Natural killer cell (primary cell): Measurements from ENCODE around the gene CHST15. TPM values are rescaled to one million over a fixed set of nuclear protein-coding genes. Genes with fewer than 3 reads are reported as not detected.

ENCODE experiments used
- ATAC-seq, 3 donors: fragments of 150-1000 bp in 2 of 3; fragments of 200-7000 bp in 1 of 3; cut with Tn5 transposase; 1 replicate in 1 of 3; 2 replicates in 2 of 3; pipeline ENCODE4 v1.10.0; 2021; ENCODE audit warnings: mild to moderate bottlenecking in 2 of 3, moderate library complexity in 2 of 3
- DNase-seq, 2 donors: peaks; one replicate each; pipeline versions ENCODE4 v3.0.0 to v3.0.0-alpha.2; 2013 to 2021; ENCODE audit warnings: mixed read lengths in 1 of 2
- H3K27ac ChIP-seq: one replicate; pipeline ENCODE4 v1.5.1; 2013; ENCODE audit warnings: mild to moderate bottlenecking, low read length
- H3K27me3 ChIP-seq: one replicate; pipeline ENCODE4 v1.6.1; 2013; ENCODE audit warnings: low read length; ENCODE audit not compliant: control insufficient read depth, insufficient read depth
- H3K36me3 ChIP-seq: one replicate; pipeline ENCODE4 v1.6.1; 2013; ENCODE audit warnings: low read length; ENCODE audit not compliant: control insufficient read depth, insufficient read depth
- H3K4me1 ChIP-seq: one replicate; pipeline ENCODE4 v1.6.1; 2013; ENCODE audit warnings: low read length; ENCODE audit not compliant: control insufficient read depth, insufficient read depth
- H3K4me3 ChIP-seq: one replicate; pipeline ENCODE4 v1.5.1; 2013; ENCODE audit warnings: low read length
- H3K9me3 ChIP-seq: one replicate; pipeline ENCODE4 v1.6.1; 2013; ENCODE audit warnings: low read length; ENCODE audit not compliant: control insufficient read depth, insufficient read depth
- H3K27ac Mint-ChIP-seq, 2 donors: one replicate each; pipeline ENCODE4 v1.8.0; 2022; ENCODE audit warnings: mild to moderate bottlenecking in 2 of 2, mixed read lengths in 2 of 2, moderate library complexity in 1 of 2
- H3K27me3 Mint-ChIP-seq, 2 donors: one replicate each; pipeline ENCODE4 v1.8.0; 2022; ENCODE audit warnings: low read depth in 2 of 2, mixed read lengths in 2 of 2
- H3K36me3 Mint-ChIP-seq: one replicate; pipeline ENCODE4 v1.8.0; 2022; ENCODE audit warnings: mixed read lengths
- H3K4me1 Mint-ChIP-seq, 2 donors: one replicate each; pipeline ENCODE4 v1.8.0; 2022; ENCODE audit warnings: mixed read lengths in 2 of 2
- H3K4me3 Mint-ChIP-seq: one replicate; pipeline ENCODE4 v1.8.0; 2022; ENCODE audit warnings: mild to moderate bottlenecking, moderate library complexity, mixed read lengths
- H3K9me3 Mint-ChIP-seq, 2 donors: one replicate each; pipeline ENCODE4 v1.8.0; 2022; ENCODE audit warnings: mixed read lengths in 2 of 2
- WGBS: methylation state at CpG from one replicate; pipeline ENCODE4 v1.1.7; 2013; ENCODE audit warnings: missing lambda C conversion rate; ENCODE audit not compliant: insufficient coverage; 5-methylcytosine and 5-hydroxymethylcytosine counted together
- intact Hi-C: fragments of 100-400 bp; cut with micrococcal nuclease; formaldehyde crosslinking; loops from one replicate; pipeline ENCODE4 v1.14.2; 2022
- total RNA-seq, 4 donors: library from RNA; stranded (reverse); fragments of 120-200 nt in 1 of 4; gene quantifications; one replicate each; pipeline versions ENCODE4 v1.2.3 to v1.2.4, GENCODE V29; 2013 to 2022
- TF ChIP-seq, protein P1 (sequence below): fragments of 200-600 bp; IDR thresholded peaks from one replicate; pipeline ENCODE4 v1.8.0; 2022; ENCODE audit warnings: antibody characterized with exemption

CHST15 gene
- total RNA-seq, 3 donors from 2014 or later (not counting 1 experiment from before 2014, with no cell fraction given): 1.9 to 11.9 (median 8.7) TPM

DNA sequence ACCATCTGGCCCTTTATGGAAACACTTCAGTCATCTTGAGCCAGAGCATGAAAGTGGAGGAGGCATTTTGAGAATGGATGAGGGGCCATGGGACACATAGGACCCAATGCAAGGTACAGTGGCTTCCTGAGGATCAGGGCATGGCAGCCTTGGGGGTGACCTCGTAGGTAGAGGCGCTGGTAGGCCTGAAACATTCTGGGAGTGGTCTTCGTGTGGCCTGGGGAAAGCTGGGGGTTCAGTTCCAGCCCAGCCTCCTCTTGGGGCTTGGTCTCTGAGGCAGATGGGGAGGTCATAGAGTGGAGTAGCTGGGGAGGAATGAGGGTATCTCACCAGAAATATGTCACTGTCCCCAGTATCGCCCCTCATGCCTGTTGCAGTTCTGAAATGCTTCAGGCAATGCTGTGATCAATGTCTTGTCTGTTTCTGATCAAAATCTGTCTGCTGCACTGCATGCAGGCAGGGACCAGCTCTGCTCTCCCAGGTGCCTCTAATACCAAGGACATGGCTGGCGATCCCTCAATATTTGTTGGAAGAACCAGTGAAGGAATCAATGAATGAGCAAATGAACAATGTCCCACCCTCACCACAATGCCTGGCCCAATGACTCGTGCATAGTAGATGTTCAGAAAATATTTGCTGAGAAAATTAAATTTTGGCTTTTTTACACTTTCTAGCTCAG is 90.9 kb downstream of the CHST15 start:
- no peaks in the 10 kb centered on the region for H3K36me3 Mint-ChIP-seq
- peak in 1 of 2 donors; percentile 2 for DNase-seq
- no peak overlapping the region for H3K4me3 Mint-ChIP-seq
- Histone ChIP-seq H3K36me3 (no peaks in the 10 kb centered on the region), H3K27me3 (no peaks in the 10 kb centered on the region), H3K4me1 (peaks cover 4% of the 10 kb centered on the region), H3K27ac (no peak overlapping the region), H3K9me3 (no peaks in the 10 kb centered on the region), H3K4me3 (no peak overlapping the region)
- WGBS: 80% methylated on average over 6 of the region's 6 CpGs
- H3K27ac Mint-ChIP-seq: no peak overlapping the region
- TF ChIP-seq, protein P1, sequence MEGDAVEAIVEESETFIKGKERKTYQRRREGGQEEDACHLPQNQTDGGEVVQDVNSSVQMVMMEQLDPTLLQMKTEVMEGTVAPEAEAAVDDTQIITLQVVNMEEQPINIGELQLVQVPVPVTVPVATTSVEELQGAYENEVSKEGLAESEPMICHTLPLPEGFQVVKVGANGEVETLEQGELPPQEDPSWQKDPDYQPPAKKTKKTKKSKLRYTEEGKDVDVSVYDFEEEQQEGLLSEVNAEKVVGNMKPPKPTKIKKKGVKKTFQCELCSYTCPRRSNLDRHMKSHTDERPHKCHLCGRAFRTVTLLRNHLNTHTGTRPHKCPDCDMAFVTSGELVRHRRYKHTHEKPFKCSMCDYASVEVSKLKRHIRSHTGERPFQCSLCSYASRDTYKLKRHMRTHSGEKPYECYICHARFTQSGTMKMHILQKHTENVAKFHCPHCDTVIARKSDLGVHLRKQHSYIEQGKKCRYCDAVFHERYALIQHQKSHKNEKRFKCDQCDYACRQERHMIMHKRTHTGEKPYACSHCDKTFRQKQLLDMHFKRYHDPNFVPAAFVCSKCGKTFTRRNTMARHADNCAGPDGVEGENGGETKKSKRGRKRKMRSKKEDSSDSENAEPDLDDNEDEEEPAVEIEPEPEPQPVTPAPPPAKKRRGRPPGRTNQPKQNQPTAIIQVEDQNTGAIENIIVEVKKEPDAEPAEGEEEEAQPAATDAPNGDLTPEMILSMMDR: no peak
- no peaks in the 10 kb centered on the region for H3K9me3 Mint-ChIP-seq
- peaks cover 8 to 13% of the 10 kb centered on the region in 2 donors for H3K27me3 Mint-ChIP-seq
- peaks cover 0 to 4% of the 10 kb centered on the region in 2 donors for H3K4me1 Mint-ChIP-seq
- intact Hi-C loops: no loop called here
- no peak for ATAC-seq

DNA sequence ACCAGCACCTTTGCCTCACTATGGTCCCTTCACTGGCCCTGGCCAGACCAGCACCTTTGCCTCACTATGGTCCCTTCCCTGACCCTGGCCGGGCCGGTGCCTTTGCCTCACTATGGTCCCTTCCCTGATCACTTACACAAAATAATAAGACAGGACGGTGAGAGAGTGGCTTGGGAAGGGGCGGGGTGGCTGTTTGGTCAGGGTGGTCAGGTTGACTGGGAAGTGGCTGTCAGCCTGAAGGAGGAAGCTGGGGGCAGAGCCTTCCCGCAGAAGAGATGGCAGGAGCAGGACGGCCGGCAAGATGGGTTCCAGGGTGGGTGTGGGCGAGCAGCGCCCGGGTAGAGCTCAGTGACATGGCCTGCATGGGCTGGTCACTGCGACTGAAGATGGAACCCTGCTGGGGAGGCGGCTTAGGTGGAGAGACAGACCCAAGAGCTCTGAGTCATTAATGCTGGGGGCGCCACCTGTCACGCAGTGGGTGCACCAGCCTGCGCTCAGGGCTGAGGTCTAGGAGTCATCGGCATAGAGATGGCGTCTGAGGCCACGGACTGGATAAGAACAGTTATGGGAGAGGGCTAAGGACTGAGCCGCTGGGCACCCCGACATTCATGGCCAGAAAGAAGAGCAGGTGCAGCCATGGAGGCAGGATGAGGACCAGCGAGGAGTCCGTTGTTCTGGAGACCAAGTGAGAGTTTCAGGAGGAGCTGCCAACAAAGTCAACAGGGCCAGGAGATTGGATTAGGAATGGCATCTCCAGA is 91.8 kb downstream of the CHST15 start:
- no peaks in the 10 kb centered on the region for H3K36me3 ChIP-seq
- DNase-seq (no peak), ATAC-seq (no peak)
- H3K27me3 ChIP-seq: no peaks in the 10 kb centered on the region
- TF ChIP-seq, protein P1: no peak
- H3K36me3 Mint-ChIP-seq: no peaks in the 10 kb centered on the region
- no peak overlapping the region for H3K27ac Mint-ChIP-seq
- WGBS: 91% methylated on average over 20 of the region's 22 CpGs
- H3K4me1 Mint-ChIP-seq: peaks cover 0 to 4% of the 10 kb centered on the region in 2 donors
- peaks cover 15 to 21% of the 10 kb centered on the region in 2 donors for H3K27me3 Mint-ChIP-seq
- no peaks in the 10 kb centered on the region for H3K9me3 Mint-ChIP-seq
- no peak overlapping the region for H3K4me3 Mint-ChIP-seq
- peaks cover 9% of the 10 kb centered on the region for H3K4me1 ChIP-seq
- intact Hi-C loops: no loop called here
- H3K4me3 ChIP-seq: no peak overlapping the region
- H3K9me3 ChIP-seq: no peaks in the 10 kb centered on the region
- H3K27ac ChIP-seq: no peak overlapping the region

DNA sequence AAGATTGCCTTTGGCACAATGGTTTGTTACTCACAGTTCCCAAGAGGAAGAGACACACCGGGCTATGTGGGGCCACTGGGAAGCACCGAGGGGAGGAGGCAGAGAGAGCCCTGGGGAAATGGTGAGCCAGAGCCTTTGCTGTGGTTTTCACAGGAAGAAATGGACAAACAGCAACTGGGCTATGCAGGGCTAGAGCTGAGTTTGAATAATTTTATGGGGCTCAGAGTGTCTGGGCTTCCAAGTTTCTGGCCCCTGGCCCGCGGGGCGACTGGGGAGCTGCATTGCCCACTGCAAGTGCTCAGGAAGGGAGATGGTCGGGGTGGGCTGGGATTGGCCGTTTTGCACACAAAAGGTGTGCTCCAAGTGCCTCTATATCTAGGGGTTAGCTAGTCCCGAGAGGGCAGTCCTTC is 92.6 kb downstream of the CHST15 start:
- H3K27ac Mint-ChIP-seq: no peak overlapping the region
- no peaks in the 10 kb centered on the region for H3K9me3 ChIP-seq
- H3K27me3 ChIP-seq: peaks cover 3% of the 10 kb centered on the region
- no peaks in the 10 kb centered on the region for H3K9me3 Mint-ChIP-seq
- no peak overlapping the region for H3K27ac ChIP-seq
- 72% methylated on average over 8 of the region's 8 CpGs for WGBS
- peaks cover 0 to 4% of the 10 kb centered on the region in 2 donors for H3K4me1 Mint-ChIP-seq
- no peak overlapping the region for H3K4me3 Mint-ChIP-seq
- DNase-seq: no peak
- H3K4me1 ChIP-seq: peaks cover 12% of the 10 kb centered on the region
- peaks cover 15 to 27% of the 10 kb centered on the region in 2 donors for H3K27me3 Mint-ChIP-seq
- TF ChIP-seq, protein P1: no peak
- no peaks in the 10 kb centered on the region for H3K36me3 Mint-ChIP-seq
- intact Hi-C loops: no loop called here
- H3K36me3 ChIP-seq: no peaks in the 10 kb centered on the region
- H3K4me3 ChIP-seq: no peak overlapping the region
- no peak for ATAC-seq
